Panc1 (cell line): ENCODE results near the gene RS1. TPM values are rescaled to one million over a fixed set of nuclear protein-coding genes. Genes with fewer than 3 reads are reported as not detected.

ENCODE experiments used
- ATAC-seq: fragments of 200-7000 bp; cut with Tn5 transposase; 2 replicates; pipeline ENCODE4 v1.9.1; 2020; ENCODE audit warnings: mild to moderate bottlenecking, moderate library complexity
- BruUV-seq: library from RNA; stranded (reverse); fragments of 400-500 nt; replicated peaks from 2 replicates; lab custom pipeline; 2021; lab: Mats Ljungman, UMichigan
- CTCF ChIA-PET: fragments of 300-600 bp; sonication (Branson Sonifier 250); formaldehyde crosslinking; loops from one replicate; lab custom pipeline; 2022; ENCODE audit warnings: antibody characterized with exemption; lab: Charles Lee
- POLR2A ChIA-PET: fragments of 300-600 bp; sonication (Branson Sonifier 250); formaldehyde crosslinking; loops from one replicate; lab custom pipeline; 2022; ENCODE audit warnings: antibody characterized with exemption; lab: Charles Lee
- DNase-seq: peaks from one replicate; pipeline ENCODE4 v3.0.0-alpha.2; 2010; ENCODE audit warnings: low read depth, low spot score
- H3K27ac ChIP-seq: 2 replicates; pipeline ENCODE4 v1.5.1; 2011; ENCODE audit warnings: mild to moderate bottlenecking, low read length, inconsistent platforms
- H3K27me3 ChIP-seq: fragments of 200-500 bp; sonication (Bioruptor generic); 2 replicates; pipeline ENCODE4 v1.6.0; 2014; ENCODE audit warnings: low read length, inconsistent platforms; ENCODE audit not compliant: control insufficient read depth, insufficient read depth
- H3K36me3 ChIP-seq: fragments of 200-500 bp; sonication (Bioruptor generic); 2 replicates; pipeline ENCODE4 v1.5.1; 2014; ENCODE audit warnings: inconsistent platforms, mild to moderate bottlenecking, low read length, moderate library complexity; ENCODE audit not compliant: control insufficient read depth, insufficient read depth
- H3K4me1 ChIP-seq: 2 replicates; pipeline ENCODE4 v1.5.1; 2011; ENCODE audit warnings: inconsistent platforms, mild to moderate bottlenecking, low read length, moderate library complexity; ENCODE audit not compliant: control insufficient read depth, insufficient read depth
- H3K4me3 ChIP-seq, 2 experiments: 2 replicates each; pipeline ENCODE4 v1.5.1; 2011 to 2012; ENCODE audit warnings: low read depth in 2 of 2, low read length in 2 of 2, mild to moderate bottlenecking in 2 of 2, inconsistent platforms in 1 of 2, moderate library complexity in 1 of 2
- H3K9me3 ChIP-seq: fragments of 200-500 bp; sonication (Bioruptor generic); 2 replicates; pipeline ENCODE4 v1.5.1; 2014; ENCODE audit warnings: low read depth, mild to moderate bottlenecking, inconsistent platforms, low read length, moderate library complexity; ENCODE audit not compliant: control insufficient read depth, insufficient read depth
- CTCF ChIP-seq: fragments of 450-650 bp; IDR thresholded peaks from 2 replicates; pipeline ENCODE4 v1.5.1; 2017; ENCODE audit warnings: mild to moderate bottlenecking
- POLR2AphosphoS5 ChIP-seq: IDR thresholded peaks from 2 replicates; pipeline ENCODE4 v1.6.1; 2012; ENCODE audit warnings: mild to moderate bottlenecking, low read depth, low read length, moderate library complexity
- REST ChIP-seq, 2 experiments: IDR thresholded peaks; 2 replicates each; pipeline ENCODE4 v1.6.1; 2011 to 2012; ENCODE audit warnings: low read depth in 2 of 2, control low read depth in 1 of 2, low read length in 1 of 2, mild to moderate bottlenecking in 1 of 2, moderate library complexity in 1 of 2; ENCODE audit not compliant: insufficient read depth in 1 of 2
- SIN3A ChIP-seq: IDR thresholded peaks from 2 replicates; pipeline ENCODE4 v1.6.1; 2012; ENCODE audit warnings: low read depth, mild to moderate bottlenecking, low read length, moderate library complexity, borderline replicate concordance; ENCODE audit not compliant: insufficient read depth
- TCF7L2 ChIP-seq: IDR thresholded peaks from 2 replicates; pipeline ENCODE4 v1.6.1; 2011; ENCODE audit warnings: mild to moderate bottlenecking, low read depth, low read length, inconsistent platforms
- in situ Hi-C: cut with HindIII; loops from 2 replicates; pipeline ENCODE4 v1.10.0; 2016; ENCODE audit warnings: low sequenced_read_pairs, low pct_unique_long_range_greater_than_20kb
- intact Hi-C: fragments of 100-400 bp; cut with micrococcal nuclease; formaldehyde crosslinking; loops from one replicate; pipeline ENCODE4 v1.10.0; 2022; ENCODE audit not compliant: unreplicated experiment
- total RNA-seq: library from RNA; stranded (reverse); gene quantifications from one replicate; pipeline ENCODE4 v1.2.1, GENCODE V29; 2021; ENCODE audit not compliant: unreplicated experiment

Gene RS1
- total RNA-seq, 1 experiment from 2014 or later, result not detected

GRCh38 chrX:18639280-18639679, 32.6 kb downstream of the RS1 start:
- ATAC-seq (no peak), DNase-seq (no peak)
- intact Hi-C loops (no loop called here), in situ Hi-C loops (no loop called here)
- Histone ChIP-seq H3K9me3 (no peaks in the 10 kb centered on the region), H3K4me3 (no peak overlapping the region), H3K27me3 (no peaks in the 10 kb centered on the region), H3K36me3 (no peaks in the 10 kb centered on the region), H3K4me1 (no peaks in the 10 kb centered on the region), H3K27ac (no peak overlapping the region)
- ChIA-PET CTCF (no interaction called here), POLR2A (no interaction called here)
- BruUV-seq, result no TSS peak
- TF ChIP-seq TCF7L2 (no peak), SIN3A (no peak), POLR2AphosphoS5 (no peak), CTCF (no peak), REST (IDR thresholded peaks at IDR 0.05; ENCODE audit: insufficient read depth in 1 of 2, low read depth in 2 of 2, low read length in 1 of 2) (no peak)

GRCh38 chrX:18638398-18638797, 33.5 kb downstream of the RS1 start:
- ATAC-seq (no peak), DNase-seq (no peak)
- POLR2A ChIA-PET, result no interaction called here
- TF ChIP-seq REST (IDR thresholded peaks at IDR 0.05; ENCODE audit: insufficient read depth in 1 of 2, low read depth in 2 of 2, low read length in 1 of 2) (no peak), TCF7L2 (no peak), CTCF (no peak), POLR2AphosphoS5 (no peak), SIN3A (no peak)
- Histone ChIP-seq H3K4me3 (no peak overlapping the region), H3K4me1 (no peaks in the 10 kb centered on the region), H3K9me3 (no peaks in the 10 kb centered on the region), H3K27me3 (no peaks in the 10 kb centered on the region), H3K27ac (no peak overlapping the region), H3K36me3 (no peaks in the 10 kb centered on the region)
- BruUV-seq, result no TSS peak
- CTCF ChIA-PET, result no interaction called here
- intact Hi-C loops (no loop called here), in situ Hi-C loops (no loop called here)
